Measurements from ENCODE around the gene PDE4B. TPM values are rescaled to one million over a fixed set of nuclear protein-coding genes. Genes with fewer than 3 reads are reported as not detected.

PDE4B gene
- total and polyA plus RNA-seq, 10 of the 15 experiments (the other 5 are each of a cell fraction or from before 2014, with no cell fraction given) = 3.0 to 13.2 (median 5.7) TPM

- TF ChIP-seq NFYB (IDR thresholded peaks at IDR 0.05; ENCODE audit: insufficient read depth, low read depth, low read length) = no peak
- no peak for TF ChIP-seq KDM1A (IDR thresholded peaks at IDR 0.05; ENCODE audit: borderline replicate concordance)
- TF ChIP-seq ZNF384 (IDR thresholded peaks at IDR 0.05; ENCODE audit: borderline replicate concordance, low read depth, low read length) = no peak
- no peak for TF ChIP-seq IRF3 (IDR thresholded peaks at IDR 0.05)
- TF ChIP-seq BRCA1 (IDR thresholded peaks at IDR 0.05; ENCODE audit: low read depth, low read length) = no peak
- TF ChIP-seq ATF2 (IDR thresholded peaks at IDR 0.05; ENCODE audit: low read length) = no peak
- TF ChIP-seq SMARCA5 (IDR thresholded peaks at IDR 0.05) = no peak
Observed at GRCh38 chr1:66353257-66353656, 560.6 kb downstream of the PDE4B start (continued).

- DNase-seq (ENCODE audit: low read depth, low spot score) (no peak), ATAC-seq (no peak), FAIRE-seq (no peak)
- intact Hi-C loops (cut with micrococcal nuclease; ENCODE audit: unreplicated experiment) = loop anchor here (5.0 to 10.0 kb wide), 2 partner anchors 102 to 380 kb away; no protein-coding TSS in a partner anchor
- Histone ChIP-seq H3K9me3 (replicated peaks; ENCODE audit: control insufficient read depth, insufficient read depth, low read length) (no peaks in the 10 kb centered on the region), H4K20me1 (ENCODE audit: control insufficient read depth, insufficient read depth) (no peaks in the 10 kb centered on the region), H3K4me1 (ENCODE audit: control insufficient read depth, insufficient read depth, low read length) (peaks cover 27% of the 10 kb centered on the region), H2AFZ (ENCODE audit: control insufficient read depth, low read depth, low read length) (no peak overlapping the region), H3K79me2 (ENCODE audit: control insufficient read depth, insufficient read depth, low read length) (peaks cover 41% of the 10 kb centered on the region), H3K27me3 (replicated peaks in 1 of 2; ENCODE audit: control insufficient read depth in 2 of 2, insufficient read depth in 2 of 2, low read length in 1 of 2) (no peaks in the 10 kb centered on the region), H3K9ac (ENCODE audit: control insufficient read depth, insufficient read depth, low read length) (no peak overlapping the region), H3K4me2 (ENCODE audit: control insufficient read depth, insufficient read depth) (no peak overlapping the region), H3K27ac (ENCODE audit: control insufficient read depth, insufficient read depth) (no peak overlapping the region), H3K4me3 (no peak overlapping the region), H3K36me3 (ENCODE audit: control insufficient read depth in 2 of 2, insufficient read depth in 2 of 2, low read length in 1 of 2) (no peaks in the 10 kb centered on the region; a peak in 2 of 4 replicates)
- POLR2A ChIA-PET = interaction anchor here (1.0 kb wide), 1 partner anchor 29 kb away, joined by 3 read pairs; no protein-coding TSS in a partner anchor
- no TSS peak for BruUV-seq (replicated peaks)
- WGBS (ENCODE audit: insufficient coverage, insufficient replicate concordance, low lambda C conversion rate, missing lambda C conversion rate) = over 99% methylated on average over 5 of the region's 5 CpGs
- CTCF ChIA-PET = interaction anchor here (0.6 to 12.8 kb wide), 5 partner anchors 9 to 149 kb away, joined by 3 to 123 read pairs (median 3); no protein-coding TSS in a partner anchor
- in situ Hi-C loops (cut with MboI) = no loop called here
- RAD21 ChIA-PET (ENCODE audit: unreplicated experiment) = interaction anchor here (1.1 to 13.1 kb wide), 2 partner anchors 20 to 88 kb away, joined by 3 to 238 read pairs; no protein-coding TSS in a partner anchor
- SMC1A ChIA-PET (ENCODE audit: uncharacterized antibody, unreplicated experiment) = interaction anchor here (1.0 to 23.1 kb wide), 9 partner anchors 7 to 90 kb away, joined by 3 to 463 read pairs (median 68); no protein-coding TSS in a partner anchor
- TF ChIP-seq CREB1 (IDR thresholded peaks at IDR 0.05; ENCODE audit: low read depth) = no peak
- no peak for TF ChIP-seq TARDBP (IDR thresholded peaks at IDR 0.05; ENCODE audit: borderline replicate concordance)
- no peak for TF ChIP-seq EGR1 (IDR thresholded peaks at IDR 0.05; ENCODE audit: borderline replicate concordance in 1 of 2, low read depth in 2 of 2, low read length in 2 of 2)
- no peak for TF ChIP-seq SIX5 (IDR thresholded peaks at IDR 0.05; ENCODE audit: low read depth, low read length, severe bottlenecking)
- TF ChIP-seq HCFC1 (IDR thresholded peaks at IDR 0.05; ENCODE audit: low read length) = no peak
- TF ChIP-seq REST (IDR thresholded peaks at IDR 0.05; ENCODE audit: low read depth, low read length) = no peak
- TF ChIP-seq ZNF217 (IDR thresholded peaks at IDR 0.05) = no peak
- TF ChIP-seq NR2C1 (IDR thresholded peaks at IDR 0.05) = no peak
- no peak for TF ChIP-seq FOS (IDR thresholded peaks at IDR 0.05; ENCODE audit: borderline replicate concordance, extremely low read depth, insufficient read length)
Observed at GRCh38 chr1:66354311-66355201, 561.9 kb downstream of the PDE4B start.

All from GM12878 (cell line).